ENCODE measurements around the gene ZNF426. TPM values are rescaled to one million over a fixed set of nuclear protein-coding genes. Genes with fewer than 3 reads are reported as not detected.

Gene ZNF426
- total RNA-seq, 1 experiment from 2014 or later = 16.1 TPM

GRCh38 chr19:9523885-9524474, 14.5 kb downstream of the ZNF426 start:
- Histone ChIP-seq H3K4me1 (replicated peaks; ENCODE audit: insufficient read depth) (no peaks in the 10 kb centered on the region), H3K4me2 (no peak overlapping the region), H3K79me2 (ENCODE audit: low read depth) (no peaks in the 10 kb centered on the region), H3K4me3 (no peak overlapping the region), H3K27ac (no peak overlapping the region), H3K9me3 (ENCODE audit: insufficient read depth, low read depth) (peaks cover 70% of the 10 kb centered on the region), H4K20me1 (ENCODE audit: insufficient read depth) (no peaks in the 10 kb centered on the region), H3K9me2 (ENCODE audit: insufficient read depth) (no peaks in the 10 kb centered on the region), H3F3A (ENCODE audit: insufficient read depth, low read depth) (peaks cover 27% of the 10 kb centered on the region), H3K36me3 (ENCODE audit: low read depth) (peaks cover 32% of the 10 kb centered on the region), H2AFZ (no peak overlapping the region), H3K27me3 (ENCODE audit: insufficient read depth, low read depth) (no peaks in the 10 kb centered on the region)
- TF ChIP-seq, protein P1, sequence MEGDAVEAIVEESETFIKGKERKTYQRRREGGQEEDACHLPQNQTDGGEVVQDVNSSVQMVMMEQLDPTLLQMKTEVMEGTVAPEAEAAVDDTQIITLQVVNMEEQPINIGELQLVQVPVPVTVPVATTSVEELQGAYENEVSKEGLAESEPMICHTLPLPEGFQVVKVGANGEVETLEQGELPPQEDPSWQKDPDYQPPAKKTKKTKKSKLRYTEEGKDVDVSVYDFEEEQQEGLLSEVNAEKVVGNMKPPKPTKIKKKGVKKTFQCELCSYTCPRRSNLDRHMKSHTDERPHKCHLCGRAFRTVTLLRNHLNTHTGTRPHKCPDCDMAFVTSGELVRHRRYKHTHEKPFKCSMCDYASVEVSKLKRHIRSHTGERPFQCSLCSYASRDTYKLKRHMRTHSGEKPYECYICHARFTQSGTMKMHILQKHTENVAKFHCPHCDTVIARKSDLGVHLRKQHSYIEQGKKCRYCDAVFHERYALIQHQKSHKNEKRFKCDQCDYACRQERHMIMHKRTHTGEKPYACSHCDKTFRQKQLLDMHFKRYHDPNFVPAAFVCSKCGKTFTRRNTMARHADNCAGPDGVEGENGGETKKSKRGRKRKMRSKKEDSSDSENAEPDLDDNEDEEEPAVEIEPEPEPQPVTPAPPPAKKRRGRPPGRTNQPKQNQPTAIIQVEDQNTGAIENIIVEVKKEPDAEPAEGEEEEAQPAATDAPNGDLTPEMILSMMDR (conservative IDR thresholded peaks at IDR 0.05) = no peak
- TF ChIP-seq EZH2 (IDR thresholded peaks at IDR 0.05; ENCODE audit: low read depth) = no peak
- DNase-seq = no peak
- intact Hi-C loops (cut with micrococcal nuclease; ENCODE audit: unreplicated experiment) = no loop called here
- ChIA-PET CTCF (no interaction called here), POLR2A (ENCODE audit: unreplicated experiment) (no interaction called here)
- no TSS peak for BruUV-seq (replicated peaks)

- no peak overlapping the region for H2AFZ ChIP-seq
- no peak for DNase-seq
- H3K36me3 ChIP-seq (ENCODE audit: low read depth) = no peaks in the 10 kb centered on the region
- no peak overlapping the region for H3K4me3 ChIP-seq
- H3K79me2 ChIP-seq (ENCODE audit: low read depth) = no peaks in the 10 kb centered on the region
- BruUV-seq (replicated peaks) = no TSS peak
- no peak overlapping the region for H3K27ac ChIP-seq
- H3K9me3 ChIP-seq (ENCODE audit: insufficient read depth, low read depth) = peaks cover 10% of the 10 kb centered on the region; the same call in 1 of the 2 replicates
- H3K27me3 ChIP-seq (ENCODE audit: insufficient read depth, low read depth) = no peaks in the 10 kb centered on the region; the same call in 1 of the 2 replicates
- H3F3A ChIP-seq (ENCODE audit: insufficient read depth, low read depth) = no peaks in the 10 kb centered on the region
- no peaks in the 10 kb centered on the region for H3K4me1 ChIP-seq (replicated peaks; ENCODE audit: insufficient read depth)
- no peak overlapping the region for H3K4me2 ChIP-seq
- no peaks in the 10 kb centered on the region for H3K9me2 ChIP-seq (ENCODE audit: insufficient read depth)
- no peak for TF ChIP-seq EZH2 (IDR thresholded peaks at IDR 0.05; ENCODE audit: low read depth)
- TF ChIP-seq, protein P1 (conservative IDR thresholded peaks at IDR 0.05) = no peak
- no peaks in the 10 kb centered on the region for H4K20me1 ChIP-seq (ENCODE audit: insufficient read depth)
- ChIA-PET POLR2A (ENCODE audit: unreplicated experiment) (no interaction called here), CTCF (no interaction called here)
- intact Hi-C loops (cut with micrococcal nuclease; ENCODE audit: unreplicated experiment) = no loop called here
These were observed 31.2 kb downstream of the ZNF426 start for GRCh38 chr19:9507285-9507684.

GRCh38 chr19:9500796-9501195, 37.6 kb downstream of the ZNF426 start:
- intact Hi-C loops (cut with micrococcal nuclease; ENCODE audit: unreplicated experiment) = no loop called here
- H3K4me3 ChIP-seq = no peak overlapping the region
- H3K9me2 ChIP-seq (ENCODE audit: insufficient read depth) = no peaks in the 10 kb centered on the region
- H3K27ac ChIP-seq = no peak overlapping the region
- no peak for DNase-seq
- TF ChIP-seq, protein P1 (conservative IDR thresholded peaks at IDR 0.05) = no peak
- no peak for TF ChIP-seq EZH2 (IDR thresholded peaks at IDR 0.05; ENCODE audit: low read depth)
- ChIA-PET CTCF (no interaction called here), POLR2A (ENCODE audit: unreplicated experiment) (no interaction called here)
- H3F3A ChIP-seq (ENCODE audit: insufficient read depth, low read depth) = peaks cover 4% of the 10 kb centered on the region; the same call in 1 of the 2 replicates
- H3K4me1 ChIP-seq (replicated peaks; ENCODE audit: insufficient read depth) = no peaks in the 10 kb centered on the region
- no peaks in the 10 kb centered on the region for H4K20me1 ChIP-seq (ENCODE audit: insufficient read depth)
- H3K79me2 ChIP-seq (ENCODE audit: low read depth) = no peaks in the 10 kb centered on the region
- H3K9me3 ChIP-seq (ENCODE audit: insufficient read depth, low read depth) = peaks cover 26% of the 10 kb centered on the region
- no peaks in the 10 kb centered on the region for H3K36me3 ChIP-seq (ENCODE audit: low read depth)
- BruUV-seq (replicated peaks) = no TSS peak
- no peaks in the 10 kb centered on the region; the same call in 1 of the 2 replicates for H3K27me3 ChIP-seq (ENCODE audit: insufficient read depth, low read depth)
- H2AFZ ChIP-seq = no peak overlapping the region
- H3K4me2 ChIP-seq = no peak overlapping the region
